ENCODE measurements around the gene PPP1R3C. TPM values are rescaled to one million over a fixed set of nuclear protein-coding genes. Genes with fewer than 3 reads are reported as not detected.

Gene PPP1R3C
- total RNA-seq, 2 donors from 2014 or later, result 89.1 to 241 TPM

DNA sequence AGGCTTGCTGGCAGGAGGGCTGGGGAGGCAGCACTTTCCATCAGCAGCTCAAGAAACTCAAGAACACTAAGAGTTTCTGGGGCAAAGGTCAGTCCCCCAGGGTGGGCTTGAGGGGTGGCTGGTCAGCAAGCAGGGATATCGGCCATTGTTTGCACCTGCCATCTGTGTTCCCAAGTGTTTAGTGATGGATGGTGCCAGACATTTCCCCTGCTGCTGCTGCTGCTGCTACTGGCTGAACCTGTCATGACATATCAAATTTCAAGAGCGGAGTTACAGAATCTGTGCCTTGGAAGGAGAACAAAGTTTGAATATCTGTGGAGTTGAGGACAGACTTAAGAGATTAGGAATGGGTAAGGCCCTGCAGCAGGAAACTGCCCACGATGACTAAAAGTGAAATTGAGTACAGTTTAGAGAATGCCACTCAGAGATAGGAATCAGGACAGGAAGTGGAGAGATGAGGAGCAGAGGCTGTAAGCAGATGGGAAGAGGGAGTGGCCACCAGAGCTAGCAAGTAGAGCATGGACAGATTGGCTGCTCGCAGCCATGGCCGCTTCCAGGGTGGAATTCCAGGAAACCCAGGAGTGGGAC lies 39.2 kb upstream of the PPP1R3C start:
- TF ChIP-seq, protein P1, sequence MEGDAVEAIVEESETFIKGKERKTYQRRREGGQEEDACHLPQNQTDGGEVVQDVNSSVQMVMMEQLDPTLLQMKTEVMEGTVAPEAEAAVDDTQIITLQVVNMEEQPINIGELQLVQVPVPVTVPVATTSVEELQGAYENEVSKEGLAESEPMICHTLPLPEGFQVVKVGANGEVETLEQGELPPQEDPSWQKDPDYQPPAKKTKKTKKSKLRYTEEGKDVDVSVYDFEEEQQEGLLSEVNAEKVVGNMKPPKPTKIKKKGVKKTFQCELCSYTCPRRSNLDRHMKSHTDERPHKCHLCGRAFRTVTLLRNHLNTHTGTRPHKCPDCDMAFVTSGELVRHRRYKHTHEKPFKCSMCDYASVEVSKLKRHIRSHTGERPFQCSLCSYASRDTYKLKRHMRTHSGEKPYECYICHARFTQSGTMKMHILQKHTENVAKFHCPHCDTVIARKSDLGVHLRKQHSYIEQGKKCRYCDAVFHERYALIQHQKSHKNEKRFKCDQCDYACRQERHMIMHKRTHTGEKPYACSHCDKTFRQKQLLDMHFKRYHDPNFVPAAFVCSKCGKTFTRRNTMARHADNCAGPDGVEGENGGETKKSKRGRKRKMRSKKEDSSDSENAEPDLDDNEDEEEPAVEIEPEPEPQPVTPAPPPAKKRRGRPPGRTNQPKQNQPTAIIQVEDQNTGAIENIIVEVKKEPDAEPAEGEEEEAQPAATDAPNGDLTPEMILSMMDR (IDR thresholded peaks at IDR 0.05), result no peak
- Histone ChIP-seq H3K4me1 (ENCODE audit: control insufficient read depth in 1 of 2, low read depth in 2 of 2) (no peaks in the 10 kb centered on the region), H3K4me3 (no peak overlapping the region), H3K36me3 (no peaks in the 10 kb centered on the region), H3K9me3 (no peaks in the 10 kb centered on the region), H3K27ac (no peak overlapping the region), H3K27me3 (replicated peaks; ENCODE audit: insufficient read depth) (no peaks in the 10 kb centered on the region)
- ATAC-seq (ENCODE audit: insufficient number of reproducible peaks, low FRiP score, low read depth) (no peak), DNase-seq (ENCODE audit: low spot score) (no peak)

DNA sequence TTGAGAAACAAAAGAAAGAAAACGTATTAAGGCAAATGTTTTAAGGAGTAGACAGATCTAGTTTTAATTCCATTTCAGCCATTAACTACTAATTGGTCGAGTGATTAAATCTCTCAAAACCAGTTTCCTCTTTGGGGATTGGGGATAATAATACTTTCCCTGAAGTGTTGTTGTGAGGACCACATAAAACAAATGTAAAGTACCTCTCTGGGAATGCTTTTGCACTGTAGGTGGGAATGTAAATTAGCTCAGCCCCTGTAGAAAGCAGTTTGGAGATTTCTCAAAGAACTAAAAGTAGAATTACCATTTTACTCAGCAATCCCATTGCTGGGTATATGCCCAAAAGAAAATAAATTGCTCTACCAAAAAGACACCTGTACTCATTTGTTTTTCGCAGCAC lies 36.0 kb upstream of the PPP1R3C start:
- no peak for DNase-seq (ENCODE audit: low spot score)

DNA sequence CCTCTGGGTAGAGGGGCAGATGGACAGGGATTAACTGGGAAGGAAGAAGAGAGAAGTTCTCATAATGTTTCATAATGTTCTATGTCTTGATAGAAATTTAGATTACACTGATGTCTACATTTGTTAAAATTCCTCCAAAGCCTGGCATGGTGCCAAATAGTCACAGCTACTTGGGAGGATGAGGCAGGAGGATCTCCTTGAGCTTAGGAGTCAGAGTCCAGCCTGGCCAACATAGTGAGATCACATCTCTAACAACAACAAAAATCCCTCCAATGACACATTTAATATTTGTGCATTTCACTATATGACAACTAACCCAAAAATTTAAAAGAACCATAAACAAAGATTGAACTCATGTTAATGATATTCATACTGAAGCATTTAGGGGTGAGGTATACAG lies 33.0 kb upstream of the PPP1R3C start:
- DNase-seq (ENCODE audit: low spot score) (no peak), ATAC-seq (ENCODE audit: insufficient number of reproducible peaks, low FRiP score, low read depth) (no peak)
- H3K9me3 ChIP-seq, result no peaks in the 10 kb centered on the region
- no peaks in the 10 kb centered on the region for H3K4me1 ChIP-seq (ENCODE audit: control insufficient read depth in 1 of 2, low read depth in 2 of 2)
- no peaks in the 10 kb centered on the region for H3K36me3 ChIP-seq
- no peaks in the 10 kb centered on the region for H3K27me3 ChIP-seq (replicated peaks; ENCODE audit: insufficient read depth)
- H3K4me3 ChIP-seq, result no peak overlapping the region
- H3K27ac ChIP-seq, result no peak overlapping the region
- TF ChIP-seq, protein P1 (IDR thresholded peaks at IDR 0.05), result no peak

More for the DNA sequence above, 36.0 kb upstream of the PPP1R3C start:
- H3K27ac ChIP-seq, result no peak overlapping the region
- ATAC-seq (ENCODE audit: insufficient number of reproducible peaks, low FRiP score, low read depth), result no peak
- no peak overlapping the region for H3K4me3 ChIP-seq
- TF ChIP-seq, protein P1 (IDR thresholded peaks at IDR 0.05), result no peak
- H3K4me1 ChIP-seq (ENCODE audit: control insufficient read depth in 1 of 2, low read depth in 2 of 2), result no peaks in the 10 kb centered on the region
- H3K9me3 ChIP-seq, result no peaks in the 10 kb centered on the region
- no peaks in the 10 kb centered on the region for H3K27me3 ChIP-seq (replicated peaks; ENCODE audit: insufficient read depth)
- H3K36me3 ChIP-seq, result no peaks in the 10 kb centered on the region

DNA sequence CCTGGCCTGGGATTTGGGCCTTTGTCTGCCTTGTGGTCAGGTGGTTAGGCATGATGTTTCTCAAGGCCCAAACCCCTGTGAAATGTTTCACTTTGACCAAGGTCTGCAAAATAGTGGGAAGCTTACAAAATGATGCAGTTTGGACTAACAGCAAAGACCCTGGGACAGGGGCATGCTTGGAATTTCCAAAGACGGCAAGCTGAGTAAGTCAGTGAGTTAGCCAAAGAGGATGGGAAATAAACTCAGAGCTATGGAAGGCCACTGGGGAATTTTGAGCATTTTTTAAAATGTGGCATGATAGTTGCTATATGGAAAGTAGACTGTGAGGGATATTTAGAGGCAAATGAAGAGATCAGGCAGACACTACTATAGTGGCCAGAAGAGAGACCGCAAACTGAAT lies 31.6 kb upstream of the PPP1R3C start:
- no peaks in the 10 kb centered on the region for H3K9me3 ChIP-seq
- no peaks in the 10 kb centered on the region for H3K36me3 ChIP-seq
- H3K27ac ChIP-seq, result no peak overlapping the region
- ATAC-seq (ENCODE audit: insufficient number of reproducible peaks, low FRiP score, low read depth) (no peak), DNase-seq (ENCODE audit: low spot score) (no peak)
- TF ChIP-seq, protein P1 (IDR thresholded peaks at IDR 0.05), result no peak
- no peaks in the 10 kb centered on the region for H3K27me3 ChIP-seq (replicated peaks; ENCODE audit: insufficient read depth)
- H3K4me3 ChIP-seq, result no peak overlapping the region
- no peaks in the 10 kb centered on the region for H3K4me1 ChIP-seq (ENCODE audit: control insufficient read depth in 1 of 2, low read depth in 2 of 2)

DNA sequence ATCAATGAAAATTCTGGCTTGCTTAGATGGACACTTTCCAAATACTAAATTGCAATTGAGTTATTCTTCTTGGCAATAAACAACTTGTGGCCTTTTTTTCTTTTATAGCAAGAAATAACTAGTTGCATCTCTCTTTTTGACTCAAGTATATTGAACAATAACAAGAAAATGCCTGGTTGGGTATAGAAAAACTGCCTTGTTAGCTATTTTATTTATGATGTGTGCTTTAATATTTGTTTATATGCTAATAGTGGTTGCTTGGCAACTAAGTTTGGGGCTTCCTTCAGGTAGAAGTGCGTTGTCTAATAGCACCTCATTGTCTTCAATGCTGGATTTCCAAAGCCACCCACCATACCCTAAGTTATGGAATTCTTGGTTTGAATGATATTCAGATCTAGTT lies 30.1 kb upstream of the PPP1R3C start:
- no peaks in the 10 kb centered on the region for H3K36me3 ChIP-seq
- TF ChIP-seq, protein P1 (IDR thresholded peaks at IDR 0.05), result no peak
- no peak overlapping the region for H3K4me3 ChIP-seq
- ATAC-seq (ENCODE audit: insufficient number of reproducible peaks, low FRiP score, low read depth) (no peak), DNase-seq (ENCODE audit: low spot score) (no peak)
- H3K4me1 ChIP-seq (ENCODE audit: control insufficient read depth in 1 of 2, low read depth in 2 of 2), result no peaks in the 10 kb centered on the region
- H3K9me3 ChIP-seq, result no peaks in the 10 kb centered on the region
- H3K27ac ChIP-seq, result no peak overlapping the region
- H3K27me3 ChIP-seq (replicated peaks; ENCODE audit: insufficient read depth), result no peaks in the 10 kb centered on the region

Data from thoracic aorta (tissue), 2 donors.